Astrocyte (in vitro differentiated cells and primary cell): ENCODE measurements around the gene AACS. TPM values are rescaled to one million over a fixed set of nuclear protein-coding genes. Genes with fewer than 3 reads are reported as not detected.

Experiments
- DNase-seq: peaks from one replicate; pipeline ENCODE4 v3.0.0-alpha.2; 2010; ENCODE audit warnings: low read depth
- FAIRE-seq: peaks from 2 replicates; lab custom pipeline; 2011; peaks lifted over from hg19 to GRCh38; lab: Jason Lieb, UNC
- H2AFZ ChIP-seq: 2 replicates; pipeline ENCODE4 v1.6.0; 2012; ENCODE audit warnings: low read depth, low read length, inconsistent platforms
- H3K27ac ChIP-seq: 2 replicates; pipeline ENCODE4 v1.5.1; 2011; ENCODE audit warnings: low read depth, low read length, inconsistent platforms
- H3K27me3 ChIP-seq: 2 replicates; pipeline ENCODE4 v1.6.0; 2011; ENCODE audit warnings: low read length, inconsistent platforms; ENCODE audit not compliant: insufficient read depth
- H3K36me3 ChIP-seq: 2 replicates; pipeline ENCODE4 v1.5.1; 2011; ENCODE audit warnings: low read length, inconsistent platforms; ENCODE audit not compliant: insufficient read depth
- H3K4me1 ChIP-seq: 2 replicates; pipeline ENCODE4 v1.5.1; 2011; ENCODE audit warnings: low read length, inconsistent platforms; ENCODE audit not compliant: insufficient read depth
- H3K4me2 ChIP-seq: 2 replicates; pipeline ENCODE4 v1.6.0; 2012; ENCODE audit warnings: low read length, inconsistent platforms
- H3K4me3 ChIP-seq: 2 replicates; pipeline ENCODE4 v1.5.1; 2011; ENCODE audit warnings: low read depth, mild to moderate bottlenecking, low read length, inconsistent platforms; ENCODE audit not compliant: insufficient read depth
- H3K79me2 ChIP-seq: 2 replicates; pipeline ENCODE4 v1.6.0; 2012; ENCODE audit warnings: mild to moderate bottlenecking, low read length, inconsistent platforms; ENCODE audit not compliant: insufficient read depth
- H3K9ac ChIP-seq: 2 replicates; pipeline ENCODE4 v1.6.0; 2012; ENCODE audit warnings: mild to moderate bottlenecking, low read length, inconsistent platforms
- H3K9me3 ChIP-seq: 2 replicates; pipeline ENCODE4 v1.5.1; 2012; ENCODE audit warnings: low read depth, mild to moderate bottlenecking, low read length, inconsistent platforms; ENCODE audit not compliant: insufficient read depth
- H4K20me1 ChIP-seq: 2 replicates; pipeline ENCODE4 v1.6.0; 2012; ENCODE audit warnings: low read length, inconsistent platforms; ENCODE audit not compliant: insufficient read depth
- H3K27ac Mint-ChIP-seq: one replicate; pipeline ENCODE4 v1.8.0; 2021; ENCODE audit warnings: mild to moderate bottlenecking, mixed read lengths; ENCODE audit not compliant: unreplicated experiment
- H3K27me3 Mint-ChIP-seq: one replicate; pipeline ENCODE4 v1.8.0; 2021; ENCODE audit warnings: low read depth, mixed read lengths; ENCODE audit not compliant: unreplicated experiment
- H3K36me3 Mint-ChIP-seq: one replicate; pipeline ENCODE4 v1.8.0; 2021; ENCODE audit warnings: low read depth, mixed read lengths; ENCODE audit not compliant: unreplicated experiment
- H3K4me1 Mint-ChIP-seq: one replicate; pipeline ENCODE4 v1.8.0; 2021; ENCODE audit warnings: low read depth, mixed read lengths; ENCODE audit not compliant: unreplicated experiment
- H3K4me3 Mint-ChIP-seq: one replicate; pipeline ENCODE4 v1.8.0; 2021; ENCODE audit warnings: mild to moderate bottlenecking, moderate library complexity, mixed read lengths; ENCODE audit not compliant: unreplicated experiment
- H3K9me3 Mint-ChIP-seq: one replicate; pipeline ENCODE4 v1.8.0; 2021; ENCODE audit warnings: mild to moderate bottlenecking, mixed read lengths; ENCODE audit not compliant: unreplicated experiment
- EZH2 ChIP-seq: IDR thresholded peaks from 2 replicates; pipeline ENCODE4 v1.6.1; 2012; ENCODE audit warnings: mild to moderate bottlenecking, low read length, inconsistent platforms; ENCODE audit not compliant: insufficient read depth
- total RNA-seq: library from RNA; stranded (reverse); gene quantifications from 2 replicates; pipeline ENCODE4 v1.2.1, GENCODE V29; 2021
- TF ChIP-seq, protein P1 (sequence below): IDR thresholded peaks from 2 replicates; pipeline ENCODE4 v1.5.1; 2011; ENCODE audit warnings: low read depth, mild to moderate bottlenecking, inconsistent platforms, low read length, moderate library complexity; ENCODE audit not compliant: insufficient read depth

AACS gene
- total RNA-seq, 1 donor from 2014 or later: 22.5 TPM

- no peaks in the 10 kb centered on the region for H4K20me1 ChIP-seq
- H3K27ac ChIP-seq: no peak overlapping the region
- no peaks in the 10 kb centered on the region for H3K9me3 ChIP-seq
- no peak overlapping the region for H3K4me3 Mint-ChIP-seq
- no peaks in the 10 kb centered on the region for H3K36me3 ChIP-seq
- no peak overlapping the region for H2AFZ ChIP-seq
- no peak for FAIRE-seq
- H3K27me3 Mint-ChIP-seq: no peaks in the 10 kb centered on the region
- DNase-seq: peak; percentile 9
- H3K9me3 Mint-ChIP-seq: no peaks in the 10 kb centered on the region
- no peaks in the 10 kb centered on the region for H3K27me3 ChIP-seq
- TF ChIP-seq, protein P1, sequence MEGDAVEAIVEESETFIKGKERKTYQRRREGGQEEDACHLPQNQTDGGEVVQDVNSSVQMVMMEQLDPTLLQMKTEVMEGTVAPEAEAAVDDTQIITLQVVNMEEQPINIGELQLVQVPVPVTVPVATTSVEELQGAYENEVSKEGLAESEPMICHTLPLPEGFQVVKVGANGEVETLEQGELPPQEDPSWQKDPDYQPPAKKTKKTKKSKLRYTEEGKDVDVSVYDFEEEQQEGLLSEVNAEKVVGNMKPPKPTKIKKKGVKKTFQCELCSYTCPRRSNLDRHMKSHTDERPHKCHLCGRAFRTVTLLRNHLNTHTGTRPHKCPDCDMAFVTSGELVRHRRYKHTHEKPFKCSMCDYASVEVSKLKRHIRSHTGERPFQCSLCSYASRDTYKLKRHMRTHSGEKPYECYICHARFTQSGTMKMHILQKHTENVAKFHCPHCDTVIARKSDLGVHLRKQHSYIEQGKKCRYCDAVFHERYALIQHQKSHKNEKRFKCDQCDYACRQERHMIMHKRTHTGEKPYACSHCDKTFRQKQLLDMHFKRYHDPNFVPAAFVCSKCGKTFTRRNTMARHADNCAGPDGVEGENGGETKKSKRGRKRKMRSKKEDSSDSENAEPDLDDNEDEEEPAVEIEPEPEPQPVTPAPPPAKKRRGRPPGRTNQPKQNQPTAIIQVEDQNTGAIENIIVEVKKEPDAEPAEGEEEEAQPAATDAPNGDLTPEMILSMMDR: no peak
- no peak for TF ChIP-seq EZH2
- peaks cover 7% of the 10 kb centered on the region for H3K36me3 Mint-ChIP-seq
- no peak overlapping the region for H3K9ac ChIP-seq
- peaks cover 13% of the 10 kb centered on the region for H3K4me1 ChIP-seq
- no peak overlapping the region for H3K4me2 ChIP-seq
- no peak overlapping the region for H3K4me3 ChIP-seq
- no peak overlapping the region for H3K27ac Mint-ChIP-seq
- H3K4me1 Mint-ChIP-seq: peaks cover 9% of the 10 kb centered on the region
- no peaks in the 10 kb centered on the region for H3K79me2 ChIP-seq
Observed at GRCh38 chr12:125143491-125143890, 78.3 kb downstream of the AACS start.

GRCh38 chr12:125145196-125145595 is 80.0 kb downstream of the AACS start:
- no peak for FAIRE-seq
- no peaks in the 10 kb centered on the region for H3K79me2 ChIP-seq

GRCh38 chr12:125148316-125148715 is 83.1 kb downstream of the AACS start:
- Histone ChIP-seq H3K27ac (no peak overlapping the region), H2AFZ (no peak overlapping the region), H3K4me3 (no peak overlapping the region), H3K9me3 (no peaks in the 10 kb centered on the region), H3K79me2 (no peaks in the 10 kb centered on the region), H3K36me3 (no peaks in the 10 kb centered on the region), H3K9ac (no peak overlapping the region), H3K4me1 (no peaks in the 10 kb centered on the region), H3K27me3 (no peaks in the 10 kb centered on the region), H4K20me1 (no peaks in the 10 kb centered on the region), H3K4me2 (no peak overlapping the region)
- TF ChIP-seq, protein P1: no peak
- TF ChIP-seq EZH2: no peak
- Mint-ChIP-seq H3K4me1 (no peaks in the 10 kb centered on the region), H3K27ac (no peak overlapping the region), H3K4me3 (no peak overlapping the region), H3K9me3 (peaks cover 2% of the 10 kb centered on the region), H3K27me3 (no peaks in the 10 kb centered on the region), H3K36me3 (peaks cover 2% of the 10 kb centered on the region)
- FAIRE-seq: no peak
- DNase-seq: no peak

More at GRCh38 chr12:125145196-125145595, 80.0 kb downstream of the AACS start:
- TF ChIP-seq, protein P1: no peak
- no peak for TF ChIP-seq EZH2
- peaks cover 10% of the 10 kb centered on the region for H3K4me1 ChIP-seq
- H3K4me3 Mint-ChIP-seq: no peak overlapping the region
- no peak overlapping the region for H3K4me2 ChIP-seq
- no peaks in the 10 kb centered on the region for H3K9me3 Mint-ChIP-seq
- peaks cover 9% of the 10 kb centered on the region for H3K4me1 Mint-ChIP-seq
- no peak overlapping the region for H3K4me3 ChIP-seq
- H4K20me1 ChIP-seq: no peaks in the 10 kb centered on the region
- no peak overlapping the region for H3K9ac ChIP-seq
- H2AFZ ChIP-seq: no peak overlapping the region
- H3K27ac ChIP-seq: no peak overlapping the region
- no peaks in the 10 kb centered on the region for H3K27me3 Mint-ChIP-seq
- no peaks in the 10 kb centered on the region for H3K27me3 ChIP-seq
- no peaks in the 10 kb centered on the region for H3K9me3 ChIP-seq
- no peaks in the 10 kb centered on the region for H3K36me3 ChIP-seq
- H3K27ac Mint-ChIP-seq: no peak overlapping the region
- peaks cover 4% of the 10 kb centered on the region for H3K36me3 Mint-ChIP-seq
- DNase-seq: no peak
